Neural progenitor cell (in vitro differentiated cells): ENCODE measurements around the gene DNAJC3.

Source experiments
- EZH2 ChIP-seq: fragments of 200-600 bp; sonication (generic); IDR thresholded peaks from 2 replicates; pipeline ENCODE4 v1.6.1; 2017; ENCODE audit warnings: antibody characterized with exemption, mild to moderate bottlenecking, moderate library complexity
- EZH2phosphoT487 ChIP-seq: fragments of 200-600 bp; sonication (generic); IDR thresholded peaks from 2 replicates; pipeline ENCODE4 v1.6.1; 2017; ENCODE audit warnings: antibody characterized with exemption
- TF ChIP-seq, protein P1 (sequence below): fragments of 200-600 bp; sonication (generic); IDR thresholded peaks from 2 replicates; pipeline ENCODE4 v1.5.1; 2017; ENCODE audit warnings: antibody characterized with exemption, mild to moderate bottlenecking

DNA sequence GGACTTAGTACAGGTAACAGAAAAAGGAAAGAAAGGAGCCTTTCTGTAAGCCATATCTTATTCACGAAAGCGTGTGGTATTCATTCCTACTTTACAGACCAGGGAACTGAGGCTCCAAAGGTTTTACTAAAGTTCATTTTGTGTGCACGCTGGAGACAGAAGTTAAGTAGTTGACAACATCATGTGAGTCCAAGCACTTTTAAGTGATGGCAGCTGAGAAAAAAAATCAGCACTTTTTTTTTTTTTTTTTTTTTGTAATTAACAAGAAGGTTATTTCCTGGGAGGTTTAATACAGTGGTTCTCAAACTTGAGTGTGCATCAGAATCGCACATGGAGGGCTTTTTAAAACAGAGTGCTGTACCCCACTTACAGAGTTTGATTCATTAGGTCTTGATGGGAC lies 2.0 kb downstream of the DNAJC3 start:
- TF ChIP-seq, protein P1, sequence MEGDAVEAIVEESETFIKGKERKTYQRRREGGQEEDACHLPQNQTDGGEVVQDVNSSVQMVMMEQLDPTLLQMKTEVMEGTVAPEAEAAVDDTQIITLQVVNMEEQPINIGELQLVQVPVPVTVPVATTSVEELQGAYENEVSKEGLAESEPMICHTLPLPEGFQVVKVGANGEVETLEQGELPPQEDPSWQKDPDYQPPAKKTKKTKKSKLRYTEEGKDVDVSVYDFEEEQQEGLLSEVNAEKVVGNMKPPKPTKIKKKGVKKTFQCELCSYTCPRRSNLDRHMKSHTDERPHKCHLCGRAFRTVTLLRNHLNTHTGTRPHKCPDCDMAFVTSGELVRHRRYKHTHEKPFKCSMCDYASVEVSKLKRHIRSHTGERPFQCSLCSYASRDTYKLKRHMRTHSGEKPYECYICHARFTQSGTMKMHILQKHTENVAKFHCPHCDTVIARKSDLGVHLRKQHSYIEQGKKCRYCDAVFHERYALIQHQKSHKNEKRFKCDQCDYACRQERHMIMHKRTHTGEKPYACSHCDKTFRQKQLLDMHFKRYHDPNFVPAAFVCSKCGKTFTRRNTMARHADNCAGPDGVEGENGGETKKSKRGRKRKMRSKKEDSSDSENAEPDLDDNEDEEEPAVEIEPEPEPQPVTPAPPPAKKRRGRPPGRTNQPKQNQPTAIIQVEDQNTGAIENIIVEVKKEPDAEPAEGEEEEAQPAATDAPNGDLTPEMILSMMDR = no peak
- TF ChIP-seq EZH2 = no peak
- TF ChIP-seq EZH2phosphoT487 = no peak
